Activated CD4-positive, alpha-beta T cell treated with anti-CD3 and anti-CD28 coated beads, Interleukin-2, Interleukin-4, amounts not matched to agents 100 ng/mL and 50 ng/mL, durations not matched to agents 16 hours and 8 hours (primary cell): Measurements from ENCODE around the gene FOXN4.
"Not testable (repeated sequence)": the region's sequence is repeated elsewhere in the genome, so short reads cannot be mapped to it uniquely, and the experiment has no call there.

Experiments used
- DNase-seq: peaks from one replicate; pipeline ENCODE4 v3.0.0-alpha.2; 2020; ENCODE audit warnings: low spot score

FOXN4 gene

GRCh38 chr12:109308534-109309380, at the start of gene FOXN4:
FOXN4 (minus strand) TSS chr12:109309284; CDS start chr12:109308321, 963 bp downstream.
- DNase-seq = no peak

GRCh38 chr12:109358154-109358869, 49.2 kb upstream of the FOXN4 start:
- DNase-seq = peak; percentile 91

GRCh38 chr12:109357032-109357431, 47.9 kb upstream of the FOXN4 start:
- DNase-seq = no peak

- no peak for DNase-seq
These were observed 47.5 kb upstream of the FOXN4 start for GRCh38 chr12:109356577-109356976.

GRCh38 chr12:109352184-109352583, 43.1 kb upstream of the FOXN4 start:
- no peak for DNase-seq

- no peak for DNase-seq
These were observed 38.5 kb upstream of the FOXN4 start, which contains the start of gene MYO1H for GRCh38 chr12:109347589-109347988. MYO1H (plus strand) TSS chr12:109347900; CDS start chr12:109347961, 61 bp downstream.

GRCh38 chr12:109346920-109347319, 37.8 kb upstream of the FOXN4 start:
- DNase-seq = peak; percentile 33

GRCh38 chr12:109345428-109345827, 36.3 kb upstream of the FOXN4 start:
- DNase-seq = no peak

GRCh38 chr12:109343677-109344076, 34.6 kb upstream of the FOXN4 start:
- DNase-seq = no peak

- DNase-seq = no peak
These were observed 27.5 kb upstream of the FOXN4 start for GRCh38 chr12:109336593-109336992.

GRCh38 chr12:109334887-109335286, 25.8 kb upstream of the FOXN4 start:
- DNase-seq = no peak

- DNase-seq = no peak
These were observed 22.3 kb upstream of the FOXN4 start for GRCh38 chr12:109331301-109331952.

- DNase-seq = no peak
These were observed 21.5 kb upstream of the FOXN4 start for GRCh38 chr12:109330282-109331230.

GRCh38 chr12:109329686-109330085, 20.6 kb upstream of the FOXN4 start:
- DNase-seq = no peak

GRCh38 chr12:109329003-109329402, 19.9 kb upstream of the FOXN4 start:
- no peak for DNase-seq

GRCh38 chr12:109321294-109321693, 12.2 kb upstream of the FOXN4 start:
- DNase-seq = not testable (repeated sequence)

- no peak for DNase-seq
These were observed 1.4 kb upstream of the FOXN4 start for GRCh38 chr12:109310247-109311125.

GRCh38 chr12:109309381-109310246, 530 bp upstream of the FOXN4 start:
- no peak for DNase-seq

GRCh38 chr12:109307051-109307450, 2.0 kb downstream of the FOXN4 start:
- no peak for DNase-seq
